Transverse colon (tissue), 4 donors: ENCODE data around the gene PTPN1. TPM values are rescaled to one million over a fixed set of nuclear protein-coding genes. Genes with fewer than 3 reads are reported as not detected.
A peak's percentile ranks its signal among the peaks of the same experiment; 100 is the strongest.

Experiments used
- DNase-seq: peaks from one replicate; pipeline ENCODE4 v3.0.0-alpha.2; 2019
- H3K27ac ChIP-seq, 4 donors: fragments of 200-600 bp; sonication (generic); 2 replicates each; pipeline ENCODE4 v1.5.1; 2016 to 2018; ENCODE audit warnings: inconsistent platforms in 4 of 4
- H3K27me3 ChIP-seq: fragments of 200-600 bp; sonication (generic); 2 replicates; pipeline ENCODE4 v1.5.1; 2017; ENCODE audit warnings: inconsistent platforms
- H3K36me3 ChIP-seq, 4 donors: fragments of 200-600 bp; sonication (generic); 2 replicates each; pipeline ENCODE4 v1.5.1; 2017 to 2019; ENCODE audit warnings: inconsistent platforms in 4 of 4
- H3K4me1 ChIP-seq, 4 donors: fragments of 200-600 bp; sonication (generic); 2 replicates each; pipeline ENCODE4 v1.5.1; 2017 to 2020; ENCODE audit warnings: inconsistent platforms in 4 of 4
- H3K4me3 ChIP-seq, 4 donors: fragments of 200-600 bp; sonication (generic); 1 replicate in 1 of 4; 2 replicates in 3 of 4; pipeline versions ENCODE4 v1.5.1 to v1.6.1; 2017 to 2019; ENCODE audit warnings: inconsistent platforms in 4 of 4
- H3K9me3 ChIP-seq, 2 donors: fragments of 200-600 bp; sonication (generic); 2 replicates each; pipeline ENCODE4 v1.5.1; 2017 to 2019; ENCODE audit warnings: inconsistent platforms in 2 of 2
- CTCF ChIP-seq, 5 experiments: fragments of 200-600 bp in 3 of 5; fragments of 450-650 bp in 2 of 5; sonication (generic) in 3 of 5; IDR thresholded peaks; 1 replicate in 2 of 5; 2 replicates in 3 of 5; pipeline ENCODE4 v1.5.1; 2016 to 2017; ENCODE audit warnings: antibody characterized with exemption in 5 of 5, inconsistent platforms in 3 of 5, mild to moderate bottlenecking in 2 of 5, moderate library complexity in 1 of 5
- EP300 ChIP-seq: sonication (generic); formaldehyde crosslinking; IDR thresholded peaks from one replicate; pipeline ENCODE4 v1.6.1; 2017; ENCODE audit warnings: antibody characterized with exemption, low read depth
- POLR2A ChIP-seq: fragments of 450-650 bp; IDR thresholded peaks from one replicate; pipeline ENCODE4 v1.6.1; 2016; ENCODE audit warnings: antibody characterized with exemption, mild to moderate bottlenecking, moderate library complexity
- POLR2AphosphoS5 ChIP-seq, 3 donors: sonication (generic); formaldehyde crosslinking; IDR thresholded peaks; one replicate each; pipeline ENCODE4 v1.6.1; 2016; ENCODE audit warnings: antibody characterized with exemption in 3 of 3
- WGBS, 2 donors: methylation state at CpG; one replicate each; pipeline ENCODE4 v1.1.5; 2018; ENCODE audit warnings: low coverage in 1 of 2; 5-methylcytosine and 5-hydroxymethylcytosine counted together
- in situ Hi-C, 4 donors: fragments of 200-750 bp; cut with MboI; loops; one replicate each; pipeline versions ENCODE4 v1.15.0 to v1.15.1; 2017; ENCODE audit warnings: low sequenced_read_pairs in 3 of 4, low pct_ligation_motif_present in 1 of 4, low pct_unique_long_range_greater_than_20kb in 1 of 4
- intact Hi-C: fragments of 100-400 bp; cut with DNase I; formaldehyde crosslinking; loops from one replicate; pipeline ENCODE4 v1.15.1; 2023; ENCODE audit warnings: low total_unique reads
- total RNA-seq, 4 donors: library from RNA; depleted of rRNA; stranded (reverse); fragments of >200 nt; gene quantifications; one replicate each; pipeline ENCODE4 v1.1.0, GENCODE V29; 2016

Gene PTPN1
- total RNA-seq, 4 donors from 2014 or later = 19.3 to 34.8 (median 28.8) TPM

GRCh38 chr20:50484271-50484976 lies 25.8 kb upstream of the PTPN1 start:
- Histone ChIP-seq H3K27ac (peak overlapping the region; percentile 80 to 86 (median 84)), H3K36me3 (no peaks in the 10 kb centered on the region), H3K4me3 (peak overlapping the region in 1 of 4 donors; percentile 60), H3K27me3 (no peaks in the 10 kb centered on the region), H3K4me1 (peaks cover 5 to 16% (median 10%) of the 10 kb centered on the region in 4 donors), H3K9me3 (no peaks in the 10 kb centered on the region)
- intact Hi-C loops (loop anchor here (5.0 kb wide), 1 partner anchor 93 kb away; no protein-coding TSS in a partner anchor), in situ Hi-C loops (loop anchor here in 2 of 4 donors (25.0 kb wide), 1 partner anchor 253 kb away; the partner anchor contains the start of gene PARD6B (in 2 of the 2))
- 44 to 66% methylated on average over 5 to 6 of the region's 6 CpGs for WGBS, 2 donors
- no peak for DNase-seq
- TF ChIP-seq CTCF (IDR thresholded peaks at IDR 0.05) = no peak
- no peak for TF ChIP-seq EP300
- TF ChIP-seq POLR2AphosphoS5 (IDR thresholded peaks at IDR 0.05) = no peak
- TF ChIP-seq POLR2A = no peak

GRCh38 chr20:50487397-50487796 lies 22.8 kb upstream of the PTPN1 start:
- Histone ChIP-seq H3K4me1 (peaks cover 5 to 13% (median 10%) of the 10 kb centered on the region in 4 donors), H3K27me3 (no peaks in the 10 kb centered on the region), H3K27ac (no peak overlapping the region), H3K4me3 (no peak overlapping the region), H3K36me3 (no peaks in the 10 kb centered on the region), H3K9me3 (no peaks in the 10 kb centered on the region)
- WGBS, 2 donors = 69 to 86% methylated on average over 4 of the region's 4 CpGs
- in situ Hi-C loops (loop anchor here in 2 of 4 donors (25.0 kb wide), 1 partner anchor 250 kb away; the partner anchor contains the start of gene PARD6B (in 2 of the 2)), intact Hi-C loops (no loop called here)
- TF ChIP-seq CTCF (IDR thresholded peaks at IDR 0.05) (no peak), EP300 (no peak), POLR2A (no peak), POLR2AphosphoS5 (IDR thresholded peaks at IDR 0.05) (no peak)
- DNase-seq = no peak

- Histone ChIP-seq H3K27me3 (no peaks in the 10 kb centered on the region), H3K36me3 (no peaks in the 10 kb centered on the region), H3K27ac (no peak overlapping the region), H3K4me3 (no peak overlapping the region), H3K4me1 (peaks cover under 1 to 10% (median 7%) of the 10 kb centered on the region in 4 donors), H3K9me3 (no peaks in the 10 kb centered on the region)
- WGBS, 2 donors = 66 to 70% methylated on average over 7 to 10 of the region's 10 CpGs
- no peak for TF ChIP-seq EP300
- no peak for TF ChIP-seq POLR2AphosphoS5 (IDR thresholded peaks at IDR 0.05)
- TF ChIP-seq CTCF (IDR thresholded peaks at IDR 0.05) = no peak
- TF ChIP-seq POLR2A = no peak
- in situ Hi-C loops = loop anchor here in 2 of 4 donors (25.0 kb wide), 1 partner anchor 249 kb away; the partner anchor contains the start of gene PARD6B (in 2 of the 2)
- no peak for DNase-seq
- intact Hi-C loops = no loop called here
Measured at GRCh38 chr20:50488236-50488806, 21.9 kb upstream of the PTPN1 start.

- H3K4me3 ChIP-seq = no peak overlapping the region
- no peaks in the 10 kb centered on the region for H3K9me3 ChIP-seq
- H3K4me1 ChIP-seq = no peaks in the 10 kb centered on the region
- H3K36me3 ChIP-seq = no peaks in the 10 kb centered on the region
- TF ChIP-seq POLR2AphosphoS5 (IDR thresholded peaks at IDR 0.05) = no peak
- in situ Hi-C loops (loop anchor here in 2 of 4 donors (25.0 kb wide), 1 partner anchor 246 kb away; the partner anchor contains the start of gene PARD6B (in 2 of the 2)), intact Hi-C loops (no loop called here)
- no peak for DNase-seq
- no peak overlapping the region for H3K27ac ChIP-seq
- no peaks in the 10 kb centered on the region for H3K27me3 ChIP-seq
- 73 to 83% methylated on average over 1 of the region's 1 CpG for WGBS, 2 donors
Measured at GRCh38 chr20:50491168-50491567, 19.0 kb upstream of the PTPN1 start.
